KMS-11 (cell line): ENCODE results near the gene ARVCF.

ENCODE experiments used
- H2AFZ ChIP-seq: fragments of 200-600 bp; sonication (generic); 2 replicates; pipeline ENCODE4 v1.6.1; 2016; ENCODE audit warnings: antibody characterized with exemption, mixed run types, low read depth
- H3K27ac ChIP-seq: fragments of 200-600 bp; sonication (generic); 2 replicates; pipeline ENCODE4 v1.6.1; 2016; ENCODE audit warnings: mild to moderate bottlenecking, mixed run types
- H3K27me3 ChIP-seq: fragments of 200-600 bp; sonication (generic); 2 replicates; pipeline ENCODE4 v1.6.1; 2017; ENCODE audit warnings: mild to moderate bottlenecking, low read depth, mixed run types, moderate library complexity; ENCODE audit not compliant: insufficient read depth
- H3K36me3 ChIP-seq: fragments of 200-600 bp; sonication (generic); 2 replicates; pipeline ENCODE4 v1.6.1; 2017; ENCODE audit warnings: mild to moderate bottlenecking, mixed run types; ENCODE audit not compliant: insufficient read depth
- H3K4me1 ChIP-seq: fragments of 200-600 bp; sonication (generic); 2 replicates; pipeline ENCODE4 v1.6.1; 2016; ENCODE audit warnings: mild to moderate bottlenecking, low read depth, mixed run types; ENCODE audit not compliant: poor library complexity, severe bottlenecking
- H3K4me2 ChIP-seq: fragments of 200-600 bp; sonication (generic); 2 replicates; pipeline ENCODE4 v1.7.0; 2016; ENCODE audit warnings: mild to moderate bottlenecking, mixed run types
- H3K4me3 ChIP-seq: fragments of 200-600 bp; sonication (generic); IDR thresholded peaks from 2 replicates; pipeline ENCODE4 v1.6.1; 2017; ENCODE audit warnings: low read depth, low read length, mixed read lengths; ENCODE audit not compliant: insufficient read depth
- H3K79me2 ChIP-seq: fragments of 200-600 bp; sonication (generic); 2 replicates; pipeline ENCODE4 v1.6.1; 2016; ENCODE audit warnings: low read depth, mixed run types; ENCODE audit not compliant: insufficient read depth
- H3K9ac ChIP-seq: fragments of 200-600 bp; sonication (generic); 2 replicates; pipeline ENCODE4 v1.6.1; 2016; ENCODE audit warnings: mild to moderate bottlenecking, mixed run types
- H4K20me1 ChIP-seq: fragments of 200-600 bp; sonication (generic); 2 replicates; pipeline ENCODE4 v1.6.1; 2016; ENCODE audit warnings: mild to moderate bottlenecking, mixed run types; ENCODE audit not compliant: insufficient read depth
- CTCF ChIP-seq: fragments of 200-600 bp; sonication (generic); conservative IDR thresholded peaks from 2 replicates; pipeline ENCODE4 v1.6.1; 2017; ENCODE audit warnings: low read depth, mild to moderate bottlenecking, antibody characterized with exemption, low read length, moderate library complexity, mixed read lengths

ARVCF gene

GRCh38 chr22:19970031-19970478, 46.6 kb downstream of the ARVCF start:
- no peak overlapping the region for H3K4me2 ChIP-seq
- no peaks in the 10 kb centered on the region for H3K79me2 ChIP-seq
- H3K27ac ChIP-seq, result no peak overlapping the region
- no peak overlapping the region for H3K4me3 ChIP-seq
- H3K27me3 ChIP-seq, result no peaks in the 10 kb centered on the region
- H3K9ac ChIP-seq, result no peak overlapping the region
- no peaks in the 10 kb centered on the region for H4K20me1 ChIP-seq
- TF ChIP-seq CTCF, result no peak
- H3K4me1 ChIP-seq, result peaks cover 21% of the 10 kb centered on the region
- no peaks in the 10 kb centered on the region for H3K36me3 ChIP-seq
- no peak overlapping the region for H2AFZ ChIP-seq

DNA sequence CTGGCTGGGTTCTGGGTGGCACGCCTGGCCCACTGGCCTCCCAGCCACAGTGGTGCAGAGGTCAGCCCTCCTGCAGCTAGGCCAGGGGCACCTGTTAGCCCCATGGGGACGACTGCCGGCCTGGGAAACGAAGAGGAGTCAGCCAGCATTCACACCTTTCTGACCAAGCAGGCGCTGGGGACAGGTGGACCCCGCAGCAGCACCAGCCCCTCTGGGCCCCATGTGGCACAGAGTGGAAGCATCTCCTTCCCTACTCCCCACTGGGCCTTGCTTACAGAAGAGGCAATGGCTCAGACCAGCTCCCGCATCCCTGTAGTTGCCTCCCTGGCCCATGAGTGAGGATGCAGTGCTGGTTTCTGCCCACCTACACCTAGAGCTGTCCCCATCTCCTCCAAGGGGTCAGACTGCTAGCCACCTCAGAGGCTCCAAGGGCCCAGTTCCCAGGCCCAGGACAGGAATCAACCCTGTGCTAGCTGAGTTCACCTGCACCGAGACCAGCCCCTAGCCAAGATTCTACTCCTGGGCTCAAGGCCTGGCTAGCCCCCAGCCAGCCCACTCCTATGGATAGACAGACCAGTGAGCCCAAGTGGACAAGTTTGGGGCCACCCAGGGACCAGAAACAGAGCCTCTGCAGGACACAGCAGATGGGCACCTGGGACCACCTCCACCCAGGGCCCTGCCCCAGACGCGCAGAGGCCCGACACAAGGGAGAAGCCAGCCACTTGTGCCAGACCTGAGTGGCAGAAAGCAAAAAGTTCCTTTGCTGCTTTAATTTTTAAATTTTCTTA, 47.3 kb downstream of the ARVCF start:
- TF ChIP-seq CTCF, result no peak
- Histone ChIP-seq H3K27ac (no peak overlapping the region), H3K79me2 (no peaks in the 10 kb centered on the region), H4K20me1 (no peaks in the 10 kb centered on the region), H3K27me3 (no peaks in the 10 kb centered on the region), H3K4me3 (no peak overlapping the region), H3K4me1 (peaks cover 21% of the 10 kb centered on the region), H3K9ac (no peak overlapping the region), H2AFZ (no peak overlapping the region), H3K36me3 (no peaks in the 10 kb centered on the region), H3K4me2 (no peak overlapping the region)

- H3K27me3 ChIP-seq, result no peaks in the 10 kb centered on the region
- H2AFZ ChIP-seq, result no peak overlapping the region
- no peak overlapping the region for H3K9ac ChIP-seq
- H3K4me1 ChIP-seq, result peaks cover 21% of the 10 kb centered on the region
- no peak overlapping the region for H3K4me2 ChIP-seq
- TF ChIP-seq CTCF, result no peak
- H3K4me3 ChIP-seq, result no peak overlapping the region
- H3K27ac ChIP-seq, result no peak overlapping the region
- no peaks in the 10 kb centered on the region for H3K79me2 ChIP-seq
- no peaks in the 10 kb centered on the region for H3K36me3 ChIP-seq
- no peaks in the 10 kb centered on the region for H4K20me1 ChIP-seq
These were observed 48.2 kb downstream of the ARVCF start for GRCh38 chr22:19968450-19968891.

DNA sequence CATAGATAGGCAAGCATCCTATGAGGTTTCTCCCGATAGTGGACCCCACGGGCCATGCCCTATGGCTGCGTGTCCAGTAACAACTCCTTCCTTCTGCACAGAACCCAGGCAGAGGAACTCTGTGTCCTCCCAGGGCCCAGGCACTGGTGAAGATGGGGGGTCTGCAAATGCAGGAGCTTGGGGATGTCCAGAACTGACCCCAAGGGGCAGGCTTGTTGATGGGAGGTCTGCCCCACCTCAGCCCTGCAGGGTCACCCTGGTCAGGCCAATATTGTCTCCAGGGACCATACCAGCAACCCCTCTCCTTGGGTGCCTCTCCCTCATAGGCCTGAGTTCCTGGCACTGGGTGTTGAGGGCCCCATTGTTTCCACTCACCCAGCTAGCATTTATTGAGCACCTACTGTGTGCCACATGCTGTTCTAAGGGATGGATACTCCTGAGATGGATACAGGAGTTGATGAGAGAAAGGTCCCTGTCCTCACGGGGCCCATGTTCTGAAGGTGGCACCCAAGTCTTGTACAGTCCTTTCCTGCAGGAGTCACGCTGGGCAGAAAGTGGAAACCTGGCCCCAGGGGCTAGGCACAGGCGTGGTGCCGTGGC, 48.7 kb downstream of the ARVCF start:
- no peaks in the 10 kb centered on the region for H3K36me3 ChIP-seq
- no peak overlapping the region for H3K27ac ChIP-seq
- peaks cover 22% of the 10 kb centered on the region for H3K4me1 ChIP-seq
- H2AFZ ChIP-seq, result no peak overlapping the region
- no peak for TF ChIP-seq CTCF
- no peak overlapping the region for H3K4me2 ChIP-seq
- H4K20me1 ChIP-seq, result no peaks in the 10 kb centered on the region
- no peaks in the 10 kb centered on the region for H3K79me2 ChIP-seq
- no peak overlapping the region for H3K4me3 ChIP-seq
- no peaks in the 10 kb centered on the region for H3K27me3 ChIP-seq
- H3K9ac ChIP-seq, result no peak overlapping the region
